Activated CD4-positive, alpha-beta T cell treated with anti-CD3 and anti-CD28 coated beads for 1 hour (primary cell): ENCODE results near the gene ZKSCAN5.
"Not testable (repeated sequence)": the region's sequence is repeated elsewhere in the genome, so short reads cannot be mapped to it uniquely, and the experiment has no call there.

Experiments
- DNase-seq: peaks from one replicate; pipeline ENCODE4 v3.0.0-alpha.2; 2020

The ZKSCAN5 gene

DNA sequence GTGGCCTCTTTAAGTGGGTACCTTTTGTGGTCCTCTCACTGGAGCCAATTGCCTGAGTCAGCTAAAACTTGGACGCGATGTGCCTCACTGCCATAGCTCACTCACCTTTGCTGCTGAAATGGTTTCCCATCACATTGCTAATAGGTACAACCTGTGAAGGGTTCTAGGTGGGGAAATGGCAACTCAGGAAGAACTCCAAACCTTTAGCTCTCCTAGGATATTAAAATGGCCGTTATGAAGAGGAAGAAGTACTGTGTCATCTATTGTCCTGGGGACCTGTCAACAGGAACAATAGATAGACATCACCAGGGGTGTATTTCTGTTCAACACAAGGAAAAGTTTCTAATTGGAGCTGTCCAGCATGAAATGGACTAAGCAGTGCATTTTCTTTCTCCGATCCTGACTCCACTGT, 52.7 kb downstream of the ZKSCAN5 start:
- no peak for DNase-seq

DNA sequence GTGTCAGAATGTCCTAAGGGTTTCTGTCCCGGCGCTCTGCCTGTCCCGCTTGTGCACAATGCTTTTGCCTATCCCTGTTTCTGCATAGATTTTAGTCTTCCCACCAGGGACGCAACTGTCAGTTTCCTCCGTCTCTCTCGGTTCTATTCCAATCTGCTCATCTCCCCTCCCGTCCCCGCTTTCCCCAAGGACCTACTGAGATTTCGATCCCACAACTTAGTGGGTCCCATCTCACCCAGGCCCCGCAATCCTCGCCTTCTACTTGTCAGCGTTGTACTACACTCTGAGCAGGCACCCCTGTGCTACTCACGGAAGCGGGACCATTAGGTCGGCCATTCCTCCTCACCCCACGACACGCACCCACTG, 53.5 kb downstream of the ZKSCAN5 start:
- no peak for DNase-seq

- DNase-seq: peak; percentile 82
Observed at GRCh38 chr7:99558306-99559174, 54.1 kb downstream of the ZKSCAN5 start, which contains the start of gene ZNF655. TSS of gene ZNF655 (plus strand) at chr7:99558642. CDS start at chr7:99560560, 1,918 bp downstream.

DNA sequence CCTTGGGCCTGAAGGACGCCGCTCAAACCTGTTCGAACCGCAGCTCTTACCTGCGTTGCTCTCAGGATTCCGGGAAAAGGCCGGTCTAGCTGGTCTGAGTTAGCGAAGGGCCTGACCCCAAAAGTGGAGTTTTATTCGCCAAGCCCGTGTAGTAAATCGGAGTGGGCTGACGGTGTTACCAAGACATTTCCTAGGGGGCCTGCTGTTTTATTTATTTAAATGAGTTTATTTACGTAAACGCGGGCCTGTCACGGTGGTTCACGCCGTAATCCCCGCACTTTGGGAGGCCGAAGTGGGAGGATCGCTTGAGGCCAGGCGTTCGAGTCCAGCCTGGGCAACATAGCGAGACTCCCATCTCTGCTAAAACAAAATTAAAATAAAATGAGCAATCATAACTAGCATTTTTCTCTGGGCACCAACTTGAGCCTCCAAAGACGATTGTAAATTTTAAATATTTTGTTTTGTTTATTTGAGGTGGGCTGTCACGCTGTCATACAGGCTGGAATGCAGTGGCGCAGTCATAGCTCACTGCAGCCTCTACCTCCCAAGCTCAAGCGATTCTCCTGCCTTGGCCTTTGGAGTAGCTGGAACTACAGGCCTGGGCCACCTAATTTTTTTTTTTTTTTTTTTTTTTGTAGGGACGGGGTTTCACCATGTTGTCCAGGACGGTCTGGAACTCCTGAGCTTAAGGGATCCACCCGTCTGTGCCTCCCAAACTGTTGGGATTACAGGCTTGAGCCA, 54.9 kb downstream of the ZKSCAN5 start:
- DNase-seq: no peak

DNA sequence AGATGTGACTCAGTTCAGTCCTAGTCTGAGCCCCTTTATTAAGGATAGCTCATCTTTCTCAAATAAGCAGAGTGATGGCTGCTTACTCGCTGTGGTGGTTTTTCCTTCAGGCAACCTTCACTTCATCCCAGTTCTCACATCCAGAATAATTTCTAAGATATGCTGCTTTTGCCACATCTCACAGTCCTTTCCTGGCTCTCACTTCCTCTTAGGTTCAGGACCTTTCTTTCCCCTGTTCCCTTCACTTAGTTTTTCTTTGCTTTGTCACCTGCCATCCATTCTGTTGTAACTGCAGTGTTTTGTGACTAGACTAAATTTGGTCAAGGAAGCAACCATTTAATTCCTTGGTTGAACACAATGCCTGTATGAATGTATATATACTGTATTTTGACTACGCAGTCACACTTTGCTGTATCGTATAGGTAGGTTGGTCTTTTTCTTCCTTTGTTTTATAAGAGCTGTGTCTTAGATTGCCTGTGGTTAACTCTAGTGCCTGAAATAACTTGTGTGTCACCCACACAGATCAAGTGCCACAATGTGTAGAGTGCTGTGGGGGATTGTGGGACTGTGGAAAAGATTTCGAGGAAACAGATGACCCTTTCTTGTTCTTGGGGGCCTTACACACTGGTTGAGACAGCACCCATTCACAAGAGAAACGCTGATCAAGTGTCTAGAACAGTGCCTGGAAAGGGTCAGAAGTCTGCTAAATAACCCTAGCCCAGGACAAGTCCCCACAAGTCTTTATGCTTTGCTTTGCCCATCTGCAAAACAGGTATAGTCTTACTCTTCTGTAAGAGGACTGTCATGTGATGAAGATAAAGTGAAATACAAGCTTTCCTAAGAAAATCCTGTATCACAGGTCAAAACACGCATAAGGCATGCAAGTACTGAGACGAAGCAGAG, 56.6 kb downstream of the ZKSCAN5 start:
- DNase-seq: no peak

GRCh38 chr7:99561737-99562051, 57.2 kb downstream of the ZKSCAN5 start:
- DNase-seq: no peak

DNA sequence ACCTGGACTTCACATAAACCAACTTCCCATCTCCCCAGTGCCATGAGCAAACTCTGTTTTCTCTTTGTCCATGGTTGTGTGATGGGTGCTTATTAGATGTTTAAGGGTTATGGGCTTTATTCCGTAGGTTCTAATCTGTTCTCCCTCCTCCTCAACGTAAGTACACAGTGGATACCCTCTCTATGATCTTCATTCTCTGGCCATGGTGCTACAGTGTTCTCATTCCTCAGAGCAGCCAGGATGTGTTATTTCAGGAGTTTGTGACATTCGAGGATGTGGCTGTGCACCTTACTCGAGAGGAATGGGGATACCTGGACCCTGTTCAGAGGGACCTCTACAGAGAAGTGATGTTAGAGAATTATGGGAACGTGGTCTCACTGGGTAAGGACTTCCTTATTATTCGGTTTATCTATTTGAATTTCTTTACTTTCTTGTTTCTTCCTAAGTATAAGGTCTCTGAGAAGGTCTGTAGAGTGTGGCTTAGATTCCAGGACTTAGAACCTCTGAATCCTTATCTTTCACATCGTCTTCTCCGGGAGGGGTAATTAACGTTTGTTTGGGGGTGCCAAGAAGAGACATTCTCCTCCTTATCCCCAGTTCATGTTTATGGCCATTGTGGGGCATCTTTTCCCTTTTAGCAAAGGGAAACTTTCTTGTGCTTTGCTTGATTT, 57.8 kb downstream of the ZKSCAN5 start:
- DNase-seq: no peak

DNA sequence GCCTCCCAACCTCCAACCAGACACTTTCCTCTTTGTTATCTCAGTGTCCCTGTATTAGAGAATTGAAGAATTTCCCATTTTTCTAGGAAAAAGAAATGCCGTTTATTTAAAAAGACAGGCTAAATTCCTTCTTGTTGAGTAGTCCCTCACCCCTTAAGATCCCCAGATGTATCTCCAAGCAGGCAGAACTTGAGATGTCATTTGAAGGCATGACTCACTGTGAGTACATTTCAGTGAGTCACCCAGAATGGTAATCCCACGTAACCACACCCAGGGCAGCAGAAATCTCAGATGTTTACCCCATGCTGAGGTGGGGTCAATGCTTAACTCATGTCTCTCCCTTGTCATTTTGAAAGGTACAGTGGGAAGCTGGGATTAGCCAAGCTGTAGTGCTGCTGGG, 58.4 kb downstream of the ZKSCAN5 start:
- DNase-seq: no peak

- DNase-seq: no peak
Observed at GRCh38 chr7:99563650-99564049, 59.2 kb downstream of the ZKSCAN5 start.

DNA sequence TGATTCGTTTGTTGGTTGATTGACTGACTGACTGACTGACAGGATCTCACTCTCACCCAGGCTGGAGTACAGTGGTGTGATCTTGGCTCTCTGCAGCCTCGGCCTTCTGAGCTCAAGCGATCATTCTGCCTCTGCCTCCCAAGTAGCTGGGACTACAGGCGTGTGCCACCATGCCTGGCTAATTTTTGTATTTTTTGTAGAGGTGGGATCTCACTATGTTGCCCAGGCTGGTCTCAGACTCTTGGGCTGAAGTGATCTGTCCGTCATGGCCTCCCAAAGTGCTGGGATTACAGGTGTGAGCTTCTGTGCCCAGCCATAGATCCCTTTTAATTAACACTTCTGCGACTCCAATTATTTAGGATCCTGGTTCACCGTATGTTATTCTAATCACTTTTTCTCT, 64.3 kb downstream of the ZKSCAN5 start:
- DNase-seq: not testable (repeated sequence)

- DNase-seq: no peak
Observed at GRCh38 chr7:99571768-99572167, 67.3 kb downstream of the ZKSCAN5 start.

GRCh38 chr7:99573257-99573656, 68.8 kb downstream of the ZKSCAN5 start:
- DNase-seq: no peak

GRCh38 chr7:99576251-99576650, 71.8 kb downstream of the ZKSCAN5 start:
- DNase-seq: no peak

GRCh38 chr7:99579281-99579955, 75.0 kb downstream of the ZKSCAN5 start:
- DNase-seq: no peak

- peak; percentile 55 for DNase-seq
Observed at GRCh38 chr7:99579956-99580777, 75.7 kb downstream of the ZKSCAN5 start.

DNA sequence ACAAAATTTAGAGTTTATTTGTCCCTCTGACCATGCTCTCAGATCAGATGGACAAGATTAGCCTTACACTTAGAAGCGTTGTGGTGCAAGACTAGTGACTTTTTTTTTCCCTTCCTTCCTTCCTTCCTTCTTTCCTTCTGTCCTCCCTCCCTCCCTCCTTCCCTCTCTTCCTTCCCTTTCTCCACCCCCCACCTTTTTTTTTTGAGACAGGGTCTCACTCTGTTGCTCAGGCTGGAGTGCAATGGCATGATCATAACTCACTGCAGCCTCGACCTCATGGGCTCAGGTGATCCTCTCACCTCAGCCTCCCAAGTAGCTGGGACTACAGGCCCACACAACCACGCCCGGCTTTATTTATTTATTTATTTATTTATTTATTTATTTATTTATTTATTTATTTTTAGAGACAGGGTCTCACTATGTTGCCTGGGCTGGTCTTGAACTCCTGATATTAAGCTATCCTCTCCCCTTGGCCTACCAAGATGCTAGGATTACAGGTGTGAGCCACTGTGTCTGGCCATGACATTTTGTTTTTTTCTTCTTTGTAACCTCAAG, 76.4 kb downstream of the ZKSCAN5 start:
- not testable (repeated sequence) for DNase-seq
